Left ventricle myocardium inferior (tissue), 1 donor: ENCODE results near the gene FILIP1L. TPM values are rescaled to one million over a fixed set of nuclear protein-coding genes. Genes with fewer than 3 reads are reported as not detected.

Source experiments
- DNase-seq: peaks from one replicate; pipeline ENCODE4 v3.0.0-alpha.2; 2020
- H3K27ac ChIP-seq: fragments of 200-600 bp; replicated peaks from 2 replicates; pipeline ENCODE4 v1.8.0; 2021
- H3K27me3 ChIP-seq: fragments of 200-600 bp; 2 replicates; pipeline ENCODE4 v1.8.0; 2021; ENCODE audit warnings: low read depth
- H3K36me3 ChIP-seq: fragments of 200-600 bp; 2 replicates; pipeline ENCODE4 v1.8.0; 2021
- H3K4me1 ChIP-seq: fragments of 200-600 bp; 2 replicates; pipeline ENCODE4 v1.8.0; 2021
- H3K4me3 ChIP-seq: fragments of 200-600 bp; 2 replicates; pipeline ENCODE4 v1.8.0; 2021; ENCODE audit warnings: mild to moderate bottlenecking, moderate library complexity
- H3K9me3 ChIP-seq: fragments of 200-600 bp; replicated peaks from 2 replicates; pipeline ENCODE4 v1.8.0; 2021
- CTCF ChIP-seq: fragments of 200-600 bp; IDR thresholded peaks from 2 replicates; pipeline ENCODE4 v1.8.0; 2021; ENCODE audit warnings: antibody characterized with exemption, mild to moderate bottlenecking, borderline replicate concordance
- intact Hi-C: fragments of 100-400 bp; cut with micrococcal nuclease; formaldehyde crosslinking; loops from one replicate; pipeline ENCODE4 v1.11.0; 2022
- total RNA-seq: library from RNA; stranded (reverse); fragmentation: NEBNext Ultra II Directional; extraction: Animal tissue kit (Norgen Biotek cat#: 25700); gene quantifications from one replicate; pipeline ENCODE4 v1.2.1, GENCODE V29; 2021
- donor health status: DM: no; HTN: yes; CAD: no; lungs with severe emphysema.

The FILIP1L gene
- total RNA-seq, 1 donor from 2014 or later, result 84.9 TPM

GRCh38 chr3:99954914-99955644, 159.2 kb downstream of the FILIP1L start:
- Histone ChIP-seq H3K4me1 (peaks cover 47% of the 10 kb centered on the region), H3K36me3 (no peaks in the 10 kb centered on the region), H3K4me3 (no peak overlapping the region), H3K27me3 (no peaks in the 10 kb centered on the region), H3K27ac (peak overlapping the region; percentile 27), H3K9me3 (no peaks in the 10 kb centered on the region)
- no peak for DNase-seq
- intact Hi-C loops, result no loop called here
- TF ChIP-seq CTCF, result no peak

GRCh38 chr3:99953596-99953995, 160.7 kb downstream of the FILIP1L start:
- Histone ChIP-seq H3K36me3 (no peaks in the 10 kb centered on the region), H3K4me1 (peaks cover 53% of the 10 kb centered on the region), H3K4me3 (no peak overlapping the region), H3K9me3 (no peaks in the 10 kb centered on the region), H3K27me3 (no peaks in the 10 kb centered on the region), H3K27ac (no peak overlapping the region)
- no peak for DNase-seq
- TF ChIP-seq CTCF, result no peak
- intact Hi-C loops, result no loop called here

- H3K27me3 ChIP-seq, result no peaks in the 10 kb centered on the region
These were observed 162.0 kb downstream of the FILIP1L start for GRCh38 chr3:99952306-99952705.

GRCh38 chr3:99951701-99952100, 162.6 kb downstream of the FILIP1L start:
- Histone ChIP-seq H3K27me3 (no peaks in the 10 kb centered on the region), H3K27ac (no peak overlapping the region), H3K36me3 (no peaks in the 10 kb centered on the region), H3K9me3 (no peaks in the 10 kb centered on the region), H3K4me3 (no peak overlapping the region), H3K4me1 (peaks cover 48% of the 10 kb centered on the region)
- no peak for TF ChIP-seq CTCF
- no peak for DNase-seq
- intact Hi-C loops, result no loop called here

More at GRCh38 chr3:99952306-99952705, 162.0 kb downstream of the FILIP1L start:
- no peak for TF ChIP-seq CTCF
- no peak overlapping the region for H3K4me3 ChIP-seq
- intact Hi-C loops, result no loop called here
- H3K4me1 ChIP-seq, result peaks cover 48% of the 10 kb centered on the region
- H3K9me3 ChIP-seq, result no peaks in the 10 kb centered on the region
- no peak for DNase-seq
- no peaks in the 10 kb centered on the region for H3K36me3 ChIP-seq
- H3K27ac ChIP-seq, result no peak overlapping the region

GRCh38 chr3:99950921-99951320, 163.4 kb downstream of the FILIP1L start:
- no peaks in the 10 kb centered on the region for H3K36me3 ChIP-seq
- intact Hi-C loops, result no loop called here
- H3K27me3 ChIP-seq, result no peaks in the 10 kb centered on the region
- DNase-seq, result no peak
- no peak overlapping the region for H3K4me3 ChIP-seq
- TF ChIP-seq CTCF, result no peak
- H3K4me1 ChIP-seq, result peaks cover 56% of the 10 kb centered on the region
- H3K9me3 ChIP-seq, result no peaks in the 10 kb centered on the region
- H3K27ac ChIP-seq, result no peak overlapping the region
